ENCODE measurements around the gene DVL1.

DNA sequence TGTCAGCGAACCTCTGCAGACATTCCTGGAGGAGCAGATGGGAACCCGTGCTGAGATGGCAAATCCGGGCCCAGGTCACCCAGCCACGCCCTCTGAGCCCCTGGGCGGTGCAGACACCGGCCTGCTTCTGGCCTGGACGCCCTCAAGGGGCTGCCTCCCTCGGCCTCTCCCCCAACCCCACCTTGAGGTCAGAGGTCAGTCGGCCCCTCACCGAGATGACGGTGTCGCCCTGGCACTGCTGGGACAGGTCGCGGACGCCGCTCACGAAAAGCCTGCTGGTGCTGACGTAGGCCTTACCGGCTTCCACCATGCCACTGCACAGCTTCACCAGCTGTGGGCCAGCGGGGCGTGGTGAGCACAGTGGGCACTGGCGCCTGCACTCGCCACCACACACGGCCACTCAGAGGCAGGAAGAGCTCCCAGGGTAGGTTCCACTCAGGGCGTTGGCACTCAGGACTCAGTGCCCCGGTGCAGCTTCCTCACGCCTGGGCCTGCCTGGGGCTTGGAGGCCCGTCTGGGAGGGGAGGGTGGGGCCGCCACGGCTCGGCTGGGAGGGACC is 46.2 kb downstream of the DVL1 start:
- TF ChIP-seq, protein P1, sequence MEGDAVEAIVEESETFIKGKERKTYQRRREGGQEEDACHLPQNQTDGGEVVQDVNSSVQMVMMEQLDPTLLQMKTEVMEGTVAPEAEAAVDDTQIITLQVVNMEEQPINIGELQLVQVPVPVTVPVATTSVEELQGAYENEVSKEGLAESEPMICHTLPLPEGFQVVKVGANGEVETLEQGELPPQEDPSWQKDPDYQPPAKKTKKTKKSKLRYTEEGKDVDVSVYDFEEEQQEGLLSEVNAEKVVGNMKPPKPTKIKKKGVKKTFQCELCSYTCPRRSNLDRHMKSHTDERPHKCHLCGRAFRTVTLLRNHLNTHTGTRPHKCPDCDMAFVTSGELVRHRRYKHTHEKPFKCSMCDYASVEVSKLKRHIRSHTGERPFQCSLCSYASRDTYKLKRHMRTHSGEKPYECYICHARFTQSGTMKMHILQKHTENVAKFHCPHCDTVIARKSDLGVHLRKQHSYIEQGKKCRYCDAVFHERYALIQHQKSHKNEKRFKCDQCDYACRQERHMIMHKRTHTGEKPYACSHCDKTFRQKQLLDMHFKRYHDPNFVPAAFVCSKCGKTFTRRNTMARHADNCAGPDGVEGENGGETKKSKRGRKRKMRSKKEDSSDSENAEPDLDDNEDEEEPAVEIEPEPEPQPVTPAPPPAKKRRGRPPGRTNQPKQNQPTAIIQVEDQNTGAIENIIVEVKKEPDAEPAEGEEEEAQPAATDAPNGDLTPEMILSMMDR (IDR thresholded peaks at IDR 0.05) = no peak
- TF ChIP-seq POLR2A (IDR thresholded peaks at IDR 0.05) (no peak), EP300 (IDR thresholded peaks at IDR 0.05) (no peak)

All from tibial nerve (tissue), 4 donors.